HepG2 (cell line): Measurements from ENCODE around the gene ARHGAP23. TPM values are rescaled to one million over a fixed set of nuclear protein-coding genes. Genes with fewer than 3 reads are reported as not detected.

Source experiments
- CREB1 ChIP-seq, 2 experiments: fragments of 450-650 bp in 1 of 2; IDR thresholded peaks; 2 replicates each; pipeline ENCODE4 v1.6.1; 2016 to 2017; ENCODE audit warnings: control low read depth in 1 of 2, mild to moderate bottlenecking in 1 of 2, missing compliant biosample characterization in 1 of 2, missing genetic modification characterization in 1 of 2
- FOXP1 ChIP-seq, 2 experiments: fragments of 450-650 bp in 1 of 2; IDR thresholded peaks; 2 replicates each; pipeline ENCODE4 v1.6.1; 2017 to 2018; ENCODE audit warnings: antibody characterized with exemption in 1 of 2
- HDAC1 ChIP-seq: sonication (generic); formaldehyde crosslinking; IDR thresholded peaks from 2 replicates; pipeline ENCODE4 v1.5.1; 2020; ENCODE audit warnings: mild to moderate bottlenecking, missing genetic modification reagents
- HDAC2 ChIP-seq: sonication (generic); formaldehyde crosslinking; IDR thresholded peaks from 2 replicates; pipeline ENCODE4 v1.4.0; 2020; ENCODE audit warnings: missing genetic modification reagents
- HES4 ChIP-seq: sonication (generic); formaldehyde crosslinking; IDR thresholded peaks from 2 replicates; pipeline ENCODE4 v1.9.0; 2021; ENCODE audit warnings: mild to moderate bottlenecking, missing genetic modification reagents, borderline replicate concordance
- MTF1 ChIP-seq: sonication (generic); formaldehyde crosslinking; IDR thresholded peaks from 2 replicates; pipeline ENCODE4 v1.5.0; 2020; ENCODE audit warnings: missing genetic modification reagents
- NFRKB ChIP-seq: fragments of 450-650 bp; IDR thresholded peaks from 2 replicates; pipeline ENCODE4 v1.6.1; 2017
- SKI ChIP-seq: fragments of 450-650 bp; IDR thresholded peaks from one replicate; pipeline ENCODE4 v1.6.1; 2018; ENCODE audit warnings: mild to moderate bottlenecking; ENCODE audit not compliant: partially characterized antibody
- SRSF1 ChIP-seq: fragments of 200-400 bp; formaldehyde crosslinking; optimal IDR thresholded peaks from 2 replicates; pipeline ENCODE3; 2017; ENCODE audit warnings: mild to moderate bottlenecking, low read depth, low read length, moderate library complexity
- TBP ChIP-seq: sonication (generic); formaldehyde crosslinking; IDR thresholded peaks from 2 replicates; pipeline ENCODE4 v1.5.0; 2020; ENCODE audit warnings: missing genetic modification reagents
- YEATS4 ChIP-seq: sonication (generic); formaldehyde crosslinking; IDR thresholded peaks from 2 replicates; pipeline ENCODE4 v1.4.0; 2020; ENCODE audit warnings: missing genetic modification reagents, borderline replicate concordance
- ZC3H13 ChIP-seq: sonication (generic); formaldehyde crosslinking; IDR thresholded peaks from 2 replicates; pipeline ENCODE4 v1.8.1; 2023; ENCODE audit warnings: mild to moderate bottlenecking, missing genetic modification reagents, moderate library complexity
- ZFP41 ChIP-seq: sonication (generic); formaldehyde crosslinking; IDR thresholded peaks from 2 replicates; pipeline ENCODE4 v1.4.0; 2020; ENCODE audit warnings: mild to moderate bottlenecking, missing genetic modification reagents, borderline replicate concordance
- ZFX ChIP-seq: sonication (generic); formaldehyde crosslinking; IDR thresholded peaks from 2 replicates; pipeline ENCODE4 v1.4.0; 2020; ENCODE audit warnings: mild to moderate bottlenecking, low read depth, missing genetic modification reagents, moderate library complexity
- ZNF431 ChIP-seq: sonication (generic); formaldehyde crosslinking; IDR thresholded peaks from 2 replicates; pipeline ENCODE4 v1.9.0; 2022; ENCODE audit warnings: missing genetic modification reagents, low read depth, mild to moderate bottlenecking, borderline replicate concordance
- ZNF557 ChIP-seq: sonication (generic); formaldehyde crosslinking; IDR thresholded peaks from 2 replicates; pipeline ENCODE4 v1.4.0; 2020; ENCODE audit warnings: missing genetic modification reagents
- ZNF562 ChIP-seq: sonication (generic); formaldehyde crosslinking; IDR thresholded peaks from 2 replicates; pipeline ENCODE4 v1.8.0; 2022; ENCODE audit warnings: missing genetic modification reagents, borderline replicate concordance
- ZNF598 ChIP-seq: sonication (generic); formaldehyde crosslinking; IDR thresholded peaks from 2 replicates; pipeline ENCODE4 v1.5.1; 2020; ENCODE audit warnings: mild to moderate bottlenecking, missing genetic modification reagents, borderline replicate concordance
- polyA plus RNA-seq, 8 experiments: library from polyadenylated mRNA; depleted of rRNA in 3 of 8; stranded (reverse) in 7 of 8; unstranded in 1 of 8; fragments of >200 nt; fragmentation: Illumina TruSeq in 4 of 8; extraction: Trizol in 4 of 8; gene quantifications; 2 replicates each; pipeline versions ENCODE4 v1.2.1 to v1.2.3, GENCODE V29; 2011 to 2016; ENCODE audit warnings: low read depth in 4 of 8, missing spikeins in 1 of 8, mixed read lengths in 1 of 8; ENCODE audit not compliant: insufficient read depth in 1 of 8
- total RNA-seq, 5 experiments: library from RNA; depleted of rRNA; stranded (reverse); fragments of >200 nt; fragmentation: Illumina TruSeq; extraction: Trizol; gene quantifications; 2 replicates each; pipeline ENCODE4 v1.2.3, GENCODE V29; 2016; ENCODE audit warnings: low read depth in 1 of 5
- TF ChIP-seq, protein P1 (sequence below): sonication (generic); formaldehyde crosslinking; IDR thresholded peaks from 2 replicates; pipeline ENCODE4 v1.5.0; 2020; ENCODE audit warnings: missing genetic modification reagents
- TF ChIP-seq, protein P2 (sequence below): sonication (generic); formaldehyde crosslinking; IDR thresholded peaks from 2 replicates; pipeline ENCODE4 v1.5.1; 2020; ENCODE audit warnings: mild to moderate bottlenecking, missing genetic modification reagents, moderate library complexity
- TF ChIP-seq, protein P3 (sequence below): IDR thresholded peaks from 2 replicates; pipeline ENCODE4 v1.6.1; 2018; ENCODE audit warnings: missing genetic modification reagents, mild to moderate bottlenecking, missing compliant biosample characterization
- TF ChIP-seq, protein P4 (sequence below): sonication (generic); formaldehyde crosslinking; IDR thresholded peaks from 2 replicates; pipeline ENCODE4 v1.8.1; 2023; ENCODE audit warnings: mild to moderate bottlenecking, missing genetic modification reagents

ARHGAP23 gene
- total and polyA plus RNA-seq, 2 of the 13 experiments (the other 11 are each of a cell fraction or from before 2014, with no cell fraction given), result 0.03 TPM; not detected in 1

DNA sequence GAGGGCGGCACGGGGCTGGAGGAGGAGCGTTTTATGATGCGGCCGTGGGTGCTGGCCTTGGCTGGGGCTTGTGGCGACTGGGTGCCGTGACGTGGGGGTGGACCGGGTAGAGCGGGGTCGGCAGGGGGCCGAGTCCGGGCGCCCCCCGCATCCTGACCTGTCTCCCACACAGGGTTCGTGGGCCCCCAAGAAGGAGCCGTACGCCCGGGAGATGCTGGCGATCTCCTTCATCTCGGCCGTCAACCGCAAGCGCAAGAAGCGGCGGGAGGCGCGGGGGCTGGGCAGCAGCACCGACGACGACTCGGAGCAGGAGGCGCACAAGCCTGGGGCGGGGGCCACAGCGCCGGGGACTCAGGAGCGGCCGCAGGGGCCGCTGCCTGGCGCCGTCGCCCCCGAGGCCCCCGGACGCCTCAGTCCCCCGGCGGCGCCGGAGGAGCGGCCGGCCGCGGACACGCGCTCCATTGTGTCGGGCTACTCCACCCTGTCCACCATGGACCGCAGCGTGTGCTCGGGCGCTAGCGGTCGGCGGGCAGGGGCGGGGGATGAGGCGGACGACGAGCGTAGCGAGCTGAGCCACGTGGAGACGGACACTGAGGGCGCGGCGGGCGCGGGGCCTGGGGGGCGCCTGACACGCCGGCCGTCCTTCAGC is 81.6 kb downstream of the ARHGAP23 start (continued):
- TF ChIP-seq YEATS4 (CRISPR knock-in tag), result no peak
- TF ChIP-seq ZFX, result peak; percentile 24
- TF ChIP-seq CREB1 (IDR thresholded peaks at IDR 0.05), result no peak
- TF ChIP-seq CREB1 (CRISPR knock-in tag; IDR thresholded peaks at IDR 0.05), result no peak
- no peak for TF ChIP-seq ZNF598 (CRISPR knock-in tag)
- TF ChIP-seq, protein P1, sequence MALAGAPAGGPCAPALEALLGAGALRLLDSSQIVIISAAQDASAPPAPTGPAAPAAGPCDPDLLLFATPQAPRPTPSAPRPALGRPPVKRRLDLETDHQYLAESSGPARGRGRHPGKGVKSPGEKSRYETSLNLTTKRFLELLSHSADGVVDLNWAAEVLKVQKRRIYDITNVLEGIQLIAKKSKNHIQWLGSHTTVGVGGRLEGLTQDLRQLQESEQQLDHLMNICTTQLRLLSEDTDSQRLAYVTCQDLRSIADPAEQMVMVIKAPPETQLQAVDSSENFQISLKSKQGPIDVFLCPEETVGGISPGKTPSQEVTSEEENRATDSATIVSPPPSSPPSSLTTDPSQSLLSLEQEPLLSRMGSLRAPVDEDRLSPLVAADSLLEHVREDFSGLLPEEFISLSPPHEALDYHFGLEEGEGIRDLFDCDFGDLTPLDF, result no peak
- TF ChIP-seq SKI, result no peak
- no peak for TF ChIP-seq ZNF557
- peak; percentile 36 for TF ChIP-seq SRSF1
- no peak for TF ChIP-seq MTF1 (CRISPR knock-in tag)
- TF ChIP-seq ZC3H13 (CRISPR knock-in tag), result peak; percentile 32; the same call in 1 of the 2 replicates
- TF ChIP-seq ZNF562, result peak; percentile 29; the same call in 1 of the 2 replicates
- peak; percentile 81; the same call in 1 of the 2 replicates for TF ChIP-seq HES4
- TF ChIP-seq HDAC2, result no peak
- TF ChIP-seq ZFP41 (CRISPR knock-in tag), result 0 out of 2 replicates have a peak, but pooled peaks have one; percentile 10
- TF ChIP-seq, protein P2, sequence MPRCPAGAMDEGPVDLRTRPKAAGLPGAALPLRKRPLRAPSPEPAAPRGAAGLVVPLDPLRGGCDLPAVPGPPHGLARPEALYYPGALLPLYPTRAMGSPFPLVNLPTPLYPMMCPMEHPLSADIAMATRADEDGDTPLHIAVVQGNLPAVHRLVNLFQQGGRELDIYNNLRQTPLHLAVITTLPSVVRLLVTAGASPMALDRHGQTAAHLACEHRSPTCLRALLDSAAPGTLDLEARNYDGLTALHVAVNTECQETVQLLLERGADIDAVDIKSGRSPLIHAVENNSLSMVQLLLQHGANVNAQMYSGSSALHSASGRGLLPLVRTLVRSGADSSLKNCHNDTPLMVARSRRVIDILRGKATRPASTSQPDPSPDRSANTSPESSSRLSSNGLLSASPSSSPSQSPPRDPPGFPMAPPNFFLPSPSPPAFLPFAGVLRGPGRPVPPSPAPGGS, result peak; percentile 70; the same call in 1 of the 2 replicates
- 0 out of 2 replicates have a peak, but pooled peaks have one; percentile 28 for TF ChIP-seq HDAC1 (CRISPR knock-in tag)
- no peak for TF ChIP-seq ZNF431 (CRISPR knock-in tag)
- no peak for TF ChIP-seq NFRKB
- no peak for TF ChIP-seq TBP (CRISPR knock-in tag)
- TF ChIP-seq, protein P3, sequence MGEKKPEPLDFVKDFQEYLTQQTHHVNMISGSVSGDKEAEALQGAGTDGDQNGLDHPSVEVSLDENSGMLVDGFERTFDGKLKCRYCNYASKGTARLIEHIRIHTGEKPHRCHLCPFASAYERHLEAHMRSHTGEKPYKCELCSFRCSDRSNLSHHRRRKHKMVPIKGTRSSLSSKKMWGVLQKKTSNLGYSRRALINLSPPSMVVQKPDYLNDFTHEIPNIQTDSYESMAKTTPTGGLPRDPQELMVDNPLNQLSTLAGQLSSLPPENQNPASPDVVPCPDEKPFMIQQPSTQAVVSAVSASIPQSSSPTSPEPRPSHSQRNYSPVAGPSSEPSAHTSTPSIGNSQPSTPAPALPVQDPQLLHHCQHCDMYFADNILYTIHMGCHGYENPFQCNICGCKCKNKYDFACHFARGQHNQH (CRISPR knock-in tag), result no peak
- TF ChIP-seq, protein P4, sequence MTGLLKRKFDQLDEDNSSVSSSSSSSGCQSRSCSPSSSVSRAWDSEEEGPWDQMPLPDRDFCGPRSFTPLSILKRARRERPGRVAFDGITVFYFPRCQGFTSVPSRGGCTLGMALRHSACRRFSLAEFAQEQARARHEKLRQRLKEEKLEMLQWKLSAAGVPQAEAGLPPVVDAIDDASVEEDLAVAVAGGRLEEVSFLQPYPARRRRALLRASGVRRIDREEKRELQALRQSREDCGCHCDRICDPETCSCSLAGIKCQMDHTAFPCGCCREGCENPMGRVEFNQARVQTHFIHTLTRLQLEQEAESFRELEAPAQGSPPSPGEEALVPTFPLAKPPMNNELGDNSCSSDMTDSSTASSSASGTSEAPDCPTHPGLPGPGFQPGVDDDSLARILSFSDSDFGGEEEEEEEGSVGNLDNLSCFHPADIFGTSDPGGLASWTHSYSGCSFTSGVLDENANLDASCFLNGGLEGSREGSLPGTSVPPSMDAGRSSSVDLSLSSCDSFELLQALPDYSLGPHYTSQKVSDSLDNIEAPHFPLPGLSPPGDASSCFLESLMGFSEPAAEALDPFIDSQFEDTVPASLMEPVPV (CRISPR knock-in tag), result peak; percentile 56; the same call in 1 of the 2 replicates
- no peak for TF ChIP-seq FOXP1 (IDR thresholded peaks at IDR 0.05)
- TF ChIP-seq FOXP1 (CRISPR knock-in tag; IDR thresholded peaks at IDR 0.05), result no peak
